Measurements from ENCODE around the gene CHI3L2.

CHI3L2 gene

GRCh38 chr1:111227434-111227833, at the start of gene CHI3L2:
Gene CHI3L2 (plus strand): TSS chr1:111227713. CDS start chr1:111227730, 17 bp downstream.
- DNase-seq (ENCODE audit: low read depth): no peak

- no peak for DNase-seq (ENCODE audit: low read depth)
Observed at GRCh38 chr1:111179968-111180533, 47.5 kb upstream of the CHI3L2 start.

GRCh38 chr1:111182052-111182451, 45.5 kb upstream of the CHI3L2 start:
- DNase-seq (ENCODE audit: low read depth): no peak

GRCh38 chr1:111183308-111184069, 44.0 kb upstream of the CHI3L2 start:
- no peak for DNase-seq (ENCODE audit: low read depth)

- DNase-seq (ENCODE audit: low read depth): no peak
Observed at GRCh38 chr1:111184663-111185062, 42.9 kb upstream of the CHI3L2 start.

GRCh38 chr1:111190931-111191451, 36.5 kb upstream of the CHI3L2 start:
- DNase-seq (ENCODE audit: low read depth): peak; percentile 51

- peak; percentile 85 for DNase-seq (ENCODE audit: low read depth)
Observed at GRCh38 chr1:111191496-111191895, 36.0 kb upstream of the CHI3L2 start.

GRCh38 chr1:111192074-111192473, 35.4 kb upstream of the CHI3L2 start:
- DNase-seq (ENCODE audit: low read depth): no peak

- peak; percentile 18 for DNase-seq (ENCODE audit: low read depth)
Observed at GRCh38 chr1:111192658-111193519, 34.6 kb upstream of the CHI3L2 start.

- DNase-seq (ENCODE audit: low read depth): peak; percentile 18
Observed at GRCh38 chr1:111193712-111194480, 33.6 kb upstream of the CHI3L2 start.

GRCh38 chr1:111195002-111195684, 32.4 kb upstream of the CHI3L2 start:
- DNase-seq (ENCODE audit: low read depth): no peak

- no peak for DNase-seq (ENCODE audit: low read depth)
Observed at GRCh38 chr1:111196213-111196612, 31.3 kb upstream of the CHI3L2 start.

- peak; percentile 23 for DNase-seq (ENCODE audit: low read depth)
Observed at GRCh38 chr1:111197598-111198284, 29.8 kb upstream of the CHI3L2 start.

GRCh38 chr1:111198836-111199235, 28.7 kb upstream of the CHI3L2 start:
- no peak for DNase-seq (ENCODE audit: low read depth)

GRCh38 chr1:111199329-111199728, 28.2 kb upstream of the CHI3L2 start:
- no peak for DNase-seq (ENCODE audit: low read depth)

GRCh38 chr1:111199881-111200801, 27.4 kb upstream of the CHI3L2 start, which contains the start of gene DENND2D:
Gene DENND2D (minus strand): TSS chr1:111200646. CDS start chr1:111200459, 187 bp downstream.
- DNase-seq (ENCODE audit: low read depth): no peak

GRCh38 chr1:111200802-111201161, 26.7 kb upstream of the CHI3L2 start:
- no peak for DNase-seq (ENCODE audit: low read depth)

GRCh38 chr1:111201275-111202090, 26.0 kb upstream of the CHI3L2 start:
- DNase-seq (ENCODE audit: low read depth): no peak

GRCh38 chr1:111202366-111202706, 25.2 kb upstream of the CHI3L2 start:
- DNase-seq (ENCODE audit: low read depth): no peak
